Spleen (tissue), 11 donors: ENCODE data around the gene LRP1-AS. TPM values are rescaled to one million over a fixed set of nuclear protein-coding genes. Genes with fewer than 3 reads are reported as not detected.

Source experiments
- DNase-seq: peaks from one replicate; pipeline ENCODE4 v3.0.0-alpha.2; 2020
- H3K27ac ChIP-seq, 8 donors: fragments of 200-600 bp; sonication (generic) in 7 of 8; 1 replicate in 4 of 8; 2 replicates in 4 of 8; pipeline versions ENCODE4 v1.5.0 to v1.8.0; 2016 to 2021; ENCODE audit warnings: inconsistent platforms in 4 of 8, mild to moderate bottlenecking in 4 of 8, moderate library complexity in 1 of 8
- H3K27me3 ChIP-seq, 7 donors: fragments of 200-600 bp; sonication (generic) in 6 of 7; replicated peaks in 1 of 7; 1 replicate in 4 of 7; 2 replicates in 3 of 7; pipeline versions ENCODE4 v1.5.0 to v1.8.0; 2016 to 2021; ENCODE audit warnings: inconsistent platforms in 3 of 7, mild to moderate bottlenecking in 1 of 7
- H3K36me3 ChIP-seq, 6 donors: fragments of 200-600 bp; sonication (generic) in 5 of 6; 1 replicate in 4 of 6; 2 replicates in 2 of 6; pipeline versions ENCODE4 v1.5.0 to v1.8.0; 2016 to 2021; ENCODE audit warnings: inconsistent platforms in 2 of 6
- H3K4me1 ChIP-seq, 6 donors: fragments of 200-600 bp; sonication (generic) in 5 of 6; 1 replicate in 3 of 6; 2 replicates in 3 of 6; pipeline versions ENCODE4 v1.5.0 to v1.8.0; 2016 to 2021; ENCODE audit warnings: inconsistent platforms in 3 of 6
- H3K4me3 ChIP-seq, 8 donors: fragments of 200-600 bp; sonication (generic) in 7 of 8; 1 replicate in 4 of 8; 2 replicates in 4 of 8; pipeline versions ENCODE4 v1.5.0 to v1.8.0; 2016 to 2021; ENCODE audit warnings: inconsistent platforms in 4 of 8, mild to moderate bottlenecking in 4 of 8, moderate library complexity in 2 of 8
- H3K9me3 ChIP-seq, 8 donors: fragments of 200-600 bp; sonication (generic) in 7 of 8; 1 replicate in 4 of 8; 2 replicates in 4 of 8; pipeline versions ENCODE4 v1.5.0 to v1.8.0; 2016 to 2021; ENCODE audit warnings: inconsistent platforms in 4 of 8
- CTCF ChIP-seq, 11 experiments: fragments of 200-600 bp in 7 of 11; fragments of 450-650 bp in 4 of 11; sonication (generic) in 4 of 11; IDR thresholded peaks in 8 of 11; conservative IDR thresholded peaks in 3 of 11; 1 replicate in 7 of 11; 2 replicates in 4 of 11; pipeline versions ENCODE4 v1.4.0 to v1.8.0; 2016 to 2021; ENCODE audit warnings: antibody characterized with exemption in 11 of 11, inconsistent platforms in 4 of 11, mild to moderate bottlenecking in 1 of 11
- POLR2A ChIP-seq, 3 donors: fragments of 450-650 bp; IDR thresholded peaks; one replicate each; pipeline ENCODE4 v1.5.1; 2017; ENCODE audit warnings: antibody characterized with exemption in 3 of 3, mild to moderate bottlenecking in 1 of 3
- POLR2AphosphoS5 ChIP-seq, 3 donors: sonication (generic); formaldehyde crosslinking; IDR thresholded peaks; one replicate each; pipeline ENCODE4 v1.5.1; 2017; ENCODE audit warnings: antibody characterized with exemption in 3 of 3
- WGBS, 5 donors: extraction: QIAGEN DNeasy Blood & Tissue Kit in 3 of 5; methylation state at CpG; one replicate each; pipeline versions ENCODE4 v1.1.5 to v1.1.7; 2013 to 2018; 5-methylcytosine and 5-hydroxymethylcytosine counted together
- intact Hi-C: fragments of 100-400 bp; cut with DNase I; formaldehyde crosslinking; loops from one replicate; pipeline ENCODE4 v1.15.0; 2023; ENCODE audit warnings: low total_unique reads
- polyA plus RNA-seq, 3 donors: library from polyadenylated mRNA; stranded (reverse); fragments of 200-250 nt; gene quantifications; one replicate each; pipeline ENCODE4 v1.2.1, GENCODE V29; 2013
- total RNA-seq, 7 donors: library from RNA; depleted of rRNA in 3 of 7; stranded (reverse); fragments of >200 nt in 3 of 7; fragmentation: NEBNext Ultra II Directional in 4 of 7; extraction: Animal tissue kit (Norgen Biotek cat#: 25700) in 4 of 7; gene quantifications; one replicate each; pipeline versions ENCODE4 v1.1.0 to v1.2.1, GENCODE V29; 2016 to 2021
- donor health status: healthy with polysubstance abuse.
- donor health status: DM: no; HTN: no; CAD: no; lungs with moderate emphysema.
- donor health status: DM: no; HTN: no; CAD: no.
- donor health status: Bipolar disorder and iron deficiency.
- donor health status: healthy.
- donor health status: DM: no; HTN: no; CAD: no.
- donor health status: DM: yes; HTN: yes; CAD: no.

LRP1-AS gene
- total and polyA plus RNA-seq, 10 donors, result not detected

GRCh38 chr12:57151741-57152630, 4.6 kb upstream of the LRP1-AS start:
- Histone ChIP-seq H3K36me3 (peaks cover 0 to 39% (median 0%) of the 10 kb centered on the region in 6 donors), H3K27me3 (peaks cover 0 to 14% (median 0%) of the 10 kb centered on the region in 7 donors), H3K9me3 (no peaks in the 10 kb centered on the region), H3K4me1 (peaks cover 28 to 100% (median 72%) of the 10 kb centered on the region in 6 donors), H3K4me3 (no peak overlapping the region), H3K27ac (peak overlapping the region in 7 of 8 donors; percentile 22 to 81 (median 59))
- TF ChIP-seq POLR2AphosphoS5 (IDR thresholded peaks at IDR 0.05) (no peak), CTCF (IDR thresholded peaks at IDR 0.05 in 8 of 11, conservative IDR thresholded peaks at IDR 0.05 in 3 of 11) (no peak), POLR2A (IDR thresholded peaks at IDR 0.05) (no peak)
- no peak for DNase-seq
- intact Hi-C loops, result no loop called here
- 64 to 90% (median 75%) methylated on average over 17 of the region's 17 CpGs for WGBS, 5 donors

- peak overlapping the region in 7 of 8 donors; percentile 29 to 82 (median 76) for H3K27ac ChIP-seq
- 80 to 93% (median 81%) methylated on average over 6 of the region's 6 CpGs for WGBS, 5 donors
- no peak for DNase-seq
- H3K27me3 ChIP-seq, result peaks cover 0 to 6% (median 0%) of the 10 kb centered on the region in 7 donors
- H3K36me3 ChIP-seq, result peaks cover 0 to 38% (median 0%) of the 10 kb centered on the region in 6 donors
- H3K9me3 ChIP-seq, result no peaks in the 10 kb centered on the region
- H3K4me3 ChIP-seq, result no peak overlapping the region
- TF ChIP-seq POLR2A (IDR thresholded peaks at IDR 0.05) (no peak), POLR2AphosphoS5 (IDR thresholded peaks at IDR 0.05) (no peak), CTCF (IDR thresholded peaks at IDR 0.05 in 8 of 11, conservative IDR thresholded peaks at IDR 0.05 in 3 of 11) (no peak)
- intact Hi-C loops, result no loop called here
- H3K4me1 ChIP-seq, result peaks cover 31 to 100% (median 78%) of the 10 kb centered on the region in 6 donors
Observed at GRCh38 chr12:57150400-57151000, 3.1 kb upstream of the LRP1-AS start.

DNA sequence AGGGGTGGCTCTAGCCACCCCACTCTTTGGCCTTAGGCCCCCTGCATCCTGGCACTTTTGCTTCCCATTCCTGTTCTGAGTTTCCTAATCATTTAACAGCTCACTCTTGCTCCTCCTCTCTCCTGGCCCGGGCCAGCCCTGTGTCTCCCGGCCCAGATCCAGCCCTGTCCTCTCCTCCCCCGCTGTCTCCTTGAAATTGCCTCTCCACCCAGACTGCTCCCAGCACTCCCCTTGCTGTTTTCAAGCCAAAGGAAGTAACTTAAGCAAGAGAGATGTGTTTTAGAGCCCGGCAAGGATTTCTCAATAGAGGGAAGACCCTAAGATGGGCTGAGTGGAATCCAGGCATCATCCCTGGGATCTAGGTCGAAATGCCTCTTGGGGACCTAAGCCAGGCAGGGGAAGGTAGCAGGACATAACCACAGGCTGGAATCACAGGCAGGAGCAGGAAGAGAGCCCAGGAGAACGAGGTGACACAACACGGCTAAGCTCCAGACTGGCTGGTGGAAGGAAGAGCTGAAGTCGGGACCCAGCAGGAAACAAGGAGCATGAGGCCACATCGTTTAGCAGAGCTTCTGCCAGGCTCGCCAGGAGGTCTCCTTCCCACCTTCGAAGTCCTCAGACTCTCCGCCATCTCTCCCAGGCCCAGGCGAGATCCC, 2.0 kb upstream of the LRP1-AS start:
- Histone ChIP-seq H3K27me3 (peaks cover 0 to 6% (median 0%) of the 10 kb centered on the region in 7 donors), H3K9me3 (no peaks in the 10 kb centered on the region), H3K27ac (peak overlapping the region; percentile 13 to 82 (median 76)), H3K36me3 (peaks cover 0 to 40% (median 0%) of the 10 kb centered on the region in 6 donors), H3K4me3 (no peak overlapping the region), H3K4me1 (peaks cover 31 to 97% (median 72%) of the 10 kb centered on the region in 6 donors)
- intact Hi-C loops, result no loop called here
- 48 to 62% (median 59%) methylated on average over 13 of the region's 13 CpGs for WGBS, 5 donors
- TF ChIP-seq CTCF (IDR thresholded peaks at IDR 0.05 in 8 of 11, conservative IDR thresholded peaks at IDR 0.05 in 3 of 11) (no peak), POLR2AphosphoS5 (IDR thresholded peaks at IDR 0.05) (peak in 2 of 3 donors; percentile 20 to 28)
- DNase-seq, result no peak
